ENCODE results near the gene TBC1D17.

Gene TBC1D17

DNA sequence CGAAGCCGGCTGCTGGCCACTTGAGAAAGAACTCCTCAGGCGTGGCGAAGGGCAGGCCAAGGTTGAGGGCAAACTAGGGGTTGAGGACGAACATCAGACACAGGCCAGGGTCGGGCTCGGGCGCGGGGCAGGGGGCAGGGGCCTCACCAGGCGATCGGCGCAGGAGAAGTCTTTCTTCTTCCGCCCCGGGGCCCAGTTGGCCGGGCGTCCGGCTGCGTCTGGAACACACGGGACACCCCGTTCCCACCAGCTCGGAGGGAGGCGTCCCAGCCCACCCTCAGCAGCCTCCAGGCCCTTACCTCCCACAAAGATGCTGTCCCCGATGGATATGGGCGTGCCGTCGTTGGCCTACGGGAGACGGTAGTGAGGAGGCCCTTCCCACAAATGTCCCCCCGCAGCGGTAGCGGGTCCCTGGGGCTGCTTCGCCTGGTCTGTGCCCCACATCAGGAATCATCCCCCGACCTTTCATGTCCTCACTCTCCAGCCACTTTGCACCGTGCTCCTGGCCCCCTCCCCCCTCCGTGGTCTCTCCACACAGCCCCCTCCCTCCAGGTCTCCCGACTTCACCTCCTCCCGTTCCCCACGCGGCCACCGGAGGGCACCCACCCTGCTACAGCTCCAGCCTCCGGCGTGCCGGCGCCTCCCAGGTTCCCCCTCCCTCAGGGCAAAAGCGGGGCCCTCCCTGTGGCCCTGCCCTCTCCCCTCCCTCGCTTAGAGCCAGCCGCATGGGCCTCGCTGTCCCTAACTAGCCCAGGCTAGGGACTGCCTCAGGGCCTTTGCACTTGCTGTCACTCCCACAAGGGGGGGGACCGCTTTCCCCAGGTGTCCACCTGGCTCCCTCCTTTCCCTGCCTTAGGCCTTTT, 14.9 kb upstream of the TBC1D17 start:
- no peak for DNase-seq

DNA sequence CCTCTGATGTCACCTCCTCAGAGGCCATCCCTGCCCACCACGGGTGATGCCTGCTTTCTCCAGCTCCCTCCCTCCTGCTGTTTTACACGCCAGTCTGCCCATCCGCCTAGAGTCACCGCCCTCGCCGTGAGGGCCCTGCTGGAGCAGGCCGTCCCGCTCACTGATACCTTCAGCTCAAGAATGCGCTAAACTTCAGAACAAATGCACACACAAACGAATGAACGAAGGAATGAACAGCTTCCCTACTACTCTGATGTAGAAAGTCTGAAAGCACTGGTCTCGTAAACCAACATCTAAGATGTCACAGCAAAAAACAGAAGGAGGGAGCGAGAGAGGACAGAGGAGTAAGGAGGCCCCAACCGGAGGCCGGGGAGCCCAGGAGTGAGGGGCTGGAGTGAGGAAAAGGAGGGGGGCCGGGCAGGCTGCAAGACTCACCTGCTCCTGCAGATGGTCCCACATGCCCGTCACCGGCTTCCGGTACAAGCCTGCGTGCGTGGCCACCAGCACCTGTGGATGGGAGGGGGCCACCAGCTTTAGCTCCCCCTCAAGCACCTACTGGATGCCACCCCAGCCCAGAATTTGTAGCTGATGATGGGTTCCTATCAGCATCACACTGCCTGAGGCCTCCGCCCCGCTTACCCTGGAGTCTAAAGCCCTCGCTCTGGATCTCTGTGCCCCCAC, 14.1 kb upstream of the TBC1D17 start:
- no peak for DNase-seq

DNA sequence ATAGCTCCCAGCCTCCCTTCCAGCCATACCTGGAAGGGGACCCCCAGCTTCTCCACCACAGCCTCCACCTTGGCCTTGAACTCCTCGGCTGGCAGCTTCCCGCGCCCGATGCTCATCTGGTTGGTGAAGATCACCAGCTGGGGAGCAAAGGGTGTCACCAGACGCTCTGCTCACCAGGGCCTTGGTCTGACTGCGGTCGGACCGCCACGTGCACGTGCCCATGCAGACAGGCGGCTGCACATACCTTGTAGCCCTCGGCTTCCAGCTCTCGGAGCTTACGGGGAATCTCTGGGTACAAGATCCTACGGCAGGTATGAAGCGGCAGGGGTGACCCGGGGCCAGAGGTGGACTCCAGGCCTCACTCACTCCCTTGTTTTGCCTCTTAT, 13.6 kb upstream of the TBC1D17 start:
- no peak for DNase-seq

DNA sequence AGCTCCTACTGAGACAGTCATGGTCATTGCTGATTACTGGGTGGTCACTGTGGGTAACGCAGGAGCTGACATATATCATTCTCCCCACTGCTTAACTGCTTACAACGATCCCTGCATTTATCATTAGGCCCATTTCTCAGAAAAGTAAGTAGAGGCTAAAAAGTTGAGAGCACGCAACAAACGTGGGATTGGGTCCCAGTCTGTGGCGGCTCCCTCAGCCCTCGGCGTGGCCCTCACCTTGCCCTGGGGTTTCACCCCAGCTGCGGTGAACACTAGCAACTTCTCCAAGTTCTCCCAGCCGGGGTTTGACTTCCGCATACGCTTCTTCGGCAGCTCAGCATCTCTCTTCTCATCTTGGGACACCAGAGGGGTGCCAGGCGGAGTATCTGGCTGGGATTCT, 12.6 kb upstream of the TBC1D17 start:
- DNase-seq = no peak

DNA sequence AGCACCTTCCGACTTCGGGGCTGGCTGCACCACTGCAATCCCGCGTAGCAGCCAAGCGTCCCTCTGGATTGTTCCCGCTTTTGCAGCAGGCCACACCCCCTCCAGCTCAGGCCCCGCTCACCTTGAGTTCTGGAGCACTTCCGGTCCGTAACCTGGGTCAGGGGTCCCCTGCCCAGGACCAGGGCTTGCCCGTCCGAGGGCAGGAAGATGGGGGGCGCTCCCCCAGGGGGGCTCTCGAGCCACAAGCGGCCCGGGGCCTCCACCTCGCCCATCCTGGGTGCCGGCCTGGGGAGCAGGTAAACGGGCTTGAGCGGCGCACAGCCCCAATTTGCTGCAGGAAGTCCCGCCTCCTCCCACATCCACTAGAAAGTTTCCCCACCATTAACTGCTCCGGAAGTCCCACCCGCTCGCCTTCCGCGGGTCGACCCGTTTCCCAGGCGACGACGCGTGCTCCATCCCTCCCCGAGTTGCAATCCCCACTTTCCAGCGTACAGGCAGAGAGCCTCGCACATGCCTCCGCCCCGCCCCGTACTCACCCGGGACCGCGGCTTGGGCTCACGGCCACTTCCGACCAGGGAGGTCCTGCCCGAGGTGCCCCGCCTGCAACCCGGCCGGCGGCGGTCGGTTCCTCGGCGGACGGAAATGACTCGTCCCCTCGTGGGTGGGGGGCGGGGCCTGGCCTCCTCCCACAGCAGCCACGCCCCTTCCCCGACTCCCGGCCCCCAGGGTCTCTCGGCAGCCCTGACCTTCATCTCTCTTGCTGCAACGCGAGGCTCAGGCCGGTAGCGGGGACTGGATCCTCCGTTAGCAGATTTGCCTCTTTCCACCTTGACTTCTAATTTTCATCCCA, 10.3 kb upstream of the TBC1D17 start, which contains the start of gene PNKP:
TSS of gene PNKP (minus strand) at position 644 of the 850 bp plus-strand sequence. CDS start at position 272, 372 bp downstream.
- DNase-seq = peak; percentile 96

DNA sequence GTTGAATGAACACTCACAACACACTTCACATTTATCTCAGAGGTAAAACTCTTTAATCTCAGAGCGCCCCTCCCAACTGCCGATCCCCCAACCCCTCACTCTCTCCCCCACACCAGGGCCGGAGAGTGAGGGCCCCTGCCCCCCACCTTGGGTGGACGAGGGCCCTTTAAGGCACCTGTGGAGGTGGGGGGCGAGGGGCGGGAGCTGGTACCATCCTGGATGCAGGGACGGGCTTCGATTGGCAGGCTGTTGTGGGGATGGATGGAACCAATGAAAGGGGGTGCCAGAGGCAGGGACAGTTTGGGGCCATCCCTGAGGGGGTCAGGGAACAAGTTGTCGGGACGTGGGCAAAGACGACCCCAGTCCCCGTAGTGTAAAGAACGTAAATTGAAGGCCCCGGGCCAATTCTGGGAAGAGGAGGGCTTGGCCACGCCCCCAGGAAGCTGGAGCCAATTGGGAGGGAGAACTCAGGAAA, 8.5 kb upstream of the TBC1D17 start:
- DNase-seq = no peak

DNA sequence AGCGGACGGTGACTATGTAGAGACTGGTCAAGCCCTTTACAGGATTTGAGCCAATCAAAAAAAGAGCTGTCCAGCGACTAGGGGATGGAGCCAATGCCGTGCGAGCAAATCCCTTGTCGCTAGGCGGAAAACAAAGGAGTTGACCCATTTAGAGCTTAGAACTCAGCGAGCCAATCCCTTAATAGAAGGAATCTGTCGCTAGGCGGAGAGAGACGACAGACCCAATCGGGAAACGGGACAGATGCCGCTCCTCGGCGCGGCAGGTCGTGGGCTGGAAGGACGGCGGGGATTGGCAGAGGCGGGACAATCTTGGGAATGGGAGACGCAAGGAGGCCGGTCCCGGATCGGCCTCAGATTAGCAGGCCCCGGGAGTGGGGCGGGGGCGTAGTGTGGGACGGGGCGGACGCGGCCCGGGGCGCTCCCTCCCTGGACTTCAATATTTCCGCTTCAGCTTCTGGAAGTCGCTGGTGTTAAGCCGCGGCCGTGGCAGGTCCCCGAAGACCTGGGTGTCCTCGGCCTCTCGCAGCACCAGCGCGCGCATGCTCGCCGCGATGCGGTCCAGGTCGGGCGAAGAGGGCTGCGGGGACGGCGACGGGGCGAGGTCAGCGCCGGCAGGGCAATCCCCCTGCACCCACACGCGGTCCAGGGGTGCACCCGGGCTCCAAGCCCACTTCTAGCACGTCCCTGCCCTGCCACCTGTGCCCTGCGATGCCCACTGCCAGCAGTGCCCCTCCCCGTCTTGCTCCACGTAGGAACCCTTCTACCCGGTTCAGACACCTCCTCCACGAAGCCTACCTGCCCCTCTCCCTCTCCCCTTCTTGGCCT, 7.8 kb upstream of the TBC1D17 start:
- peak; percentile 100 for DNase-seq

DNA sequence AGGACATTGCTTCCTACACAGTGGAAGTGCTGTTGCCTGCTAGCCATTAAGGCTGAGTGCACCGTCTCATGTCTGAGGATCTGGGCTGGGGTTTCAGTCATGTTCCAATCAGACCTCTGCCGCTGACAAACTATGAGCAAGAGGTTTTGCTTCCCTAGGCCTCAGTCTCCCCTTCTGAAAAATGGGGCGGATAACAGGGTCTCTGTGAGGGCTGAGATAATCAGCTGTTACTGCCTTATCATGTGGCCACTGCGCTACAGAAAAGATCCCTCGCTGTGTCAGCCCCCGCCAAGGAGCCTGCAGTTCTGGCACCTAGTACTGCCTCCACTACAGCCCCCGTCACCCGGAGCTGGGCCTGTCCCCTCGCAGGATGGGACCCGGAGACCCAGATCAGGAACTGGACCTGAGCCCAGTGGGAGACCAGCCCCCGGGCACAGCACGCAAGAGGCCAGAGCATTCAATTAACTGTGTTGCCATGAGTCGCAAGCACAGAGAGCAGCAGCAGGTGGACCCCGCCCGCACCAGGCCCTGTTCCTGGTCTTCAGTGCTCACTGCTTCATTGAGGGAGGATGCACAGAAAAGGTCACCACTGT, 7.1 kb upstream of the TBC1D17 start:
- no peak for DNase-seq

DNA sequence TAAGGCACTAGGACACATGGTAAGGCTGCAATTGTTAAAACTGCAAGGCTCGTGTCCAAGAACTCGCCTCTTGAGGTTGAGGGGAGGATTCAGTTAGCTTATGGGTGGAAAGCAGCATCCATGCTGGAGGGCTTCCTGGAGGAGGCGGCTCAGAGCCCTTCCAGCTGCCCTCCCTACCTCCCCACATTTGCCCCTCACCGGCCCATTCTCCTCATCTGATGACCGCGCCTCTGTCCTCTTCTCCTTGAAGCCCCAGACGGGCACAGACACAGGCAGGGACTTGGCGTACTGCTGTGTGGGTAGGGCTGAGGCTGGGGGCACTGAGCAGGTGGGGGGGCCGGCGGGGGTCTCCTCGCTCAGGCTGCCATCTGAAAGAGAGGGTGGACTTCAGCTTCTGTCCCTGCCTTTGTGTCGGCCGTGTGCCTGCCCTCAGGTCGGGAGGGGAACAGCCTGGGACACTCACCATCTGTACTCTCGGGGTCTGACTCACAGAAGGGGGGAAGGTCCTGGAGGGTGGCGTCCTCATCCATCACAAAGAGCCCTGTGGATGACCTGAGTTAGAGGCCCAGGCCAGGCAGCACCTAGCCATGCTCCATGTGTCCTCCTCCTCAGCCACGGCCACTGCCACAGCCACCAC, 6.0 kb upstream of the TBC1D17 start:
- DNase-seq = no peak

DNA sequence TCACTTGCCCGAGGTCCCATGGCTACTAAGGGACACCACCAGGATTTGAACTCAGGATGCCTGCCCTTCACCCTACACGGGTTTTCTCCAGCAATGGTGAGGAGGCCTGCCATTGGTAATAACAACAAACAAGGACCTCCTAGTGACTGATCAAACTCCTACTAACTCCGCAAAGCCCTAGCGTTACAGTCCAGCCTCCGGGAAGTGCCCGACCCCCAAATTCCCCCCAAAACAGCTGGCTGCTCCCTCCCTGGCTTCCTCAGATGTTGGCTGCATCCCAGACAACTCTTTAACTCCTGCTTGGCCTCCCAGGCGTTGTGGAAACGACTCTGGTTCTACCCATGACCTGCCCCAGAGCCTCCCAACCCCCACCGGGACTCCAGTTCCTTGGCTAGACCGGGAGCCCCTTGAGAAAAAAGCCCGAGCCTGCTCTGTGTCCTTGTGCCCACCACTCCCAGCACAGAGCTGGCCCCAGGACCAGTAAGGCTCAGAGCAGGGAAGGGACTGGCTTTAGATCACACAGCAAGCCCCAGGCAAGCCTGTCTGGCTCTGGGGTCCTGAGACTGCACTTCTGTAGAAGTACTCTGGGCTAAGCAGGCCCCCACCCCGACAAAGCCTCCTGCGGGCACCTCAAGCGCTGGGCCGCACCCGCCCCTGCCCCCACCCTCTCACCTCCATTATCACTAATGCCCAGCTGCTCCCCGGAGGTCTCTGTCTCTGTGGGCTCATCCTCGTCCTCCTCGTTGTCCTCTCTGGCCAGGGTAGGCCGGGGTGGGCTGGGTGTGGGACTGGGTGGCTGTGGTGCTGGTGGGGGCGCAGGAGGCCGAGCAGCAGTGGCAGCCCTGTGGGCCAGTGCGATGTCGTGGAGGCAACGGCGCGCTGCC, 5.0 kb upstream of the TBC1D17 start:
- no peak for DNase-seq

DNA sequence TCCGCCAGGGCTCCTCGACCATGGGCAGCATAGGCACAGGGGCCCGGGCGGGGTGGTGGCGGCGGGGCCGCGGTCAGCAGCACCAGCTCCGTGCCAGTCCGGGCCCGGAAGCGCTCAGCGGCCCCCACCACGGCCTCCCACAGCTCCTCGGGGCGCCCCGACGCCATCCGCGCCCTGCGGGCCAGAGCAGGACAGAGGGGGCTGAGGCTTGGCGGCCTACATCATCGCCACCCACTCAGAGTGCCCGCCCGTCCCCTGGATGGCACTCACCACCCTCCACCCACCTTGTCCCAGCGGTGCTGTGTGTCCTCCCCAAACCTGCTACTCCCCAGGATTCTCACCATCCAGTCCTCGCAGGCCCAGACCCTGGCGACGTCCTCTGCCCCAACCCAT, 4.4 kb upstream of the TBC1D17 start:
- DNase-seq = no peak

DNA sequence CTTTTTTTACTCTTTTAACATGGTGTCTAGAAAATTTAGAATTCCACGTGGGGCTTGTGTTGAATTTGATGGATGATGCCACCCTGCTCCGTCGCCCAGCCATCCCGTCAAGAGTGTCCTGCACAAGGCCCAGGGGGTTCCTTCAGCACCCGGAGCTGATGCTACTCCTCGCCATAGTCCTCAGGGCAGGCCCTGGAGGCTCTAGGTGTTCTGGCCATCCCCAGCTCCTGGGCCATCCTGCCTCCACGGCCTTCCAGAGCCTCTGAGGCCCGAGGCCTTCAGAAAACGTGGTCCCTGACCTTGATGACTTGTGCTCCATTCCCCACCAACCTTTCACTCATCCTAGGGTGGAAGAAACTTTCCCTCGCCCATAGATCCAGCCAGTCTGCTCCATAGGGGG, 3.7 kb upstream of the TBC1D17 start:
- DNase-seq = no peak

DNA sequence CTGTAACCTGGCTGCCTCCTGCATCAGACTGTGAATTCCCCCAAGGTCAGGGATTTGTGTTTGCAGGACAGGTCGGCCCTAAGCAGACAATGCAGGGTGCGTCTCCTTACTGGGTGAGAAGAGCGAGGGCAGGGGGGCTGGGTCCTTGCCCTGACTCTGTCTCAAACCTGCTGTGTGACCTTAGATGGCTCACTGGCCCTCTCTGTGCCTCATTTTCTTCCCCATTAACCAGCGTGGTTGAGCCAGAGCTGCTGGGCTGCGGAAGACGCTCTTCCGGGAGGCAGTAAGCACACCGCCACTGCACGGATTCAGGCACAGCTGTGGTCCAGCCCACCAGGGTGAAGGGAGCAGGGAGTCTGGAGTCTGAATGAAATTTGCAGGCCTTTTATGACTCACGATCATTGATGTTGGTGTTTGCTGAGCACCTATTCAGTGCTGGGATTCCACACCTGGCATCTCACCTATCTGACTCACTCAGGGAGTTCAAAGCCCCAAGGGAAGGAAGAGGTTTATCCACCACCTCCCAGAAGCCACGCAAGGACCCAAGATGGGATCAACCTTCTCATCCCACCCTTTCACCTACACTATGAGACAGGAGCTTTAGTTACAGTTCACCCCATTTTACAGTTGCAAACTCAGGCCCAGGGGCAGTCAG, 2.9 kb upstream of the TBC1D17 start:
- DNase-seq = no peak

DNA sequence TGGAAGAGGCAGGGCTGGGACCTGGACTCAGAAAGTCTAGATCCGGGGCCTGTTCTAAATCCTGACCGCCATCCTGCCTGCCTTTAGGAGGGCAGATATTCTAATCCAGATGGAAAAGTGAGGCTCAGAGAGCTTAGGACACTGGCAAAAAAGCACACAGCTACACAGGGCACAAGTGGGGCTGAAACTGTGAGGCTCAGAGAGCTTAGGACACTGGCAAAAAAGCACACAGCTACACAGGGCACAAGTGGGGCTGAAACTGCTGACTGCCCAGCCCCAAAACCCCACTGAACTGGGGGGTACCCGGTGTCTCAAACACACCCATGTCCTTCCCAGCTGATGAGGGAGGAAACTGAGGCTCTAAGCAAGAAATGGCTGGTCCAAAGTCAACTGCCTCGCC, 2.3 kb upstream of the TBC1D17 start:
- DNase-seq = no peak

DNA sequence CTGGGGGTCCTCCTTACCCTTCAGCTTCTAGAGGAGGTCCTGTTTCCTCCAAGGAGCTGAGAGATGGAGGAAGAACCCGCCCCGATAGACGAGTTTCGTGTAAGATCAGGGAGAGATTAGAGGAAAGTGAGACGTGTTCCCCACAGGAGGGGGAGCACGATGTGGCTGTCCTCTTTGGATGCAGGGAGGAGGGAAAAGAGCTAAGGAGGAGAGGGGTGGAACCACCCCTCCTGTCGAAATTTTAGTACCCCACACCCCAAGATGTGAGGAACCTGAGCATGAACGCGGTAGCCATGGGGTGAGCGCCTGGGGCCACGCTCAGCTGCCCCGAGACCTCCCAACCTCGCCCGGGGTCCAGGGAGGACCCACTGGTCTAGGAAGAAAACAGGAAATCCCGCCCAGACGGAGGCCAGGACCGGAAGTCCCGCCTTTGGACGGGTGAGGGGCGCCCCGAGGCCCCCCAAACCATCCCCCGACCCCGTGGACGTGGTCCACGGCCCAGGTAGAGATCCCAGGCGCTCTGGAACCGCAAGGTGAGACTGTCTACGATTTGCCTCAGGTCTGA, 1.6 kb upstream of the TBC1D17 start:
- peak; percentile 88 for DNase-seq

DNA sequence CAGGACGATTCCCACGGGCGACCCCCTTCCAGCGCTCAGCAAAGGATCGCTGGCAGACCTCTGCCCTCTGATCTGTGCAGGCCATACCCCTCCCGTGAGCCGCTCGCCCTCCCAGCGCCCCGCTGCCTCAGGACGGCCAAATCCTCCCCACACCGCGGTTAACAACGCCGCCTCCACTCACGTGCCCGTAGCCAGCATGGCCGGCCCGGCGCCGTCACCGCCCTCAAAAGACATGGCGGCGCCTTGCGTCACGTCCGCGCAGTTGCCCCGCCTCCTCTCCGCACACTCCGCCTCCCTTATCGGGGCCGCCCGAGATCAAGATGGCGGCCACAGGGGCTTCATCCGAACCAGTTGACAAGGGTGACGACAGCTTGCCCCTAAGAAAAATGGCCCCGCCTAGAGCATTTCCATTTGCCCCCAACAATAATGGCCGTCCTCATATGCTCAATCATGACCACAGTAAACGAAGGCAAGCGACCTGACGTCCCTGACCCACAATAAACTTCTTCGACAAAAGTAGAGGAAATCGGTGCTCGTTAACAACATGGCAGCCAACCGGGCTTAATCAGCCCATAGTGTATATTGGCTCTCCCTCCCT, 981 bp upstream of the TBC1D17 start:
- DNase-seq = peak; percentile 100

DNA sequence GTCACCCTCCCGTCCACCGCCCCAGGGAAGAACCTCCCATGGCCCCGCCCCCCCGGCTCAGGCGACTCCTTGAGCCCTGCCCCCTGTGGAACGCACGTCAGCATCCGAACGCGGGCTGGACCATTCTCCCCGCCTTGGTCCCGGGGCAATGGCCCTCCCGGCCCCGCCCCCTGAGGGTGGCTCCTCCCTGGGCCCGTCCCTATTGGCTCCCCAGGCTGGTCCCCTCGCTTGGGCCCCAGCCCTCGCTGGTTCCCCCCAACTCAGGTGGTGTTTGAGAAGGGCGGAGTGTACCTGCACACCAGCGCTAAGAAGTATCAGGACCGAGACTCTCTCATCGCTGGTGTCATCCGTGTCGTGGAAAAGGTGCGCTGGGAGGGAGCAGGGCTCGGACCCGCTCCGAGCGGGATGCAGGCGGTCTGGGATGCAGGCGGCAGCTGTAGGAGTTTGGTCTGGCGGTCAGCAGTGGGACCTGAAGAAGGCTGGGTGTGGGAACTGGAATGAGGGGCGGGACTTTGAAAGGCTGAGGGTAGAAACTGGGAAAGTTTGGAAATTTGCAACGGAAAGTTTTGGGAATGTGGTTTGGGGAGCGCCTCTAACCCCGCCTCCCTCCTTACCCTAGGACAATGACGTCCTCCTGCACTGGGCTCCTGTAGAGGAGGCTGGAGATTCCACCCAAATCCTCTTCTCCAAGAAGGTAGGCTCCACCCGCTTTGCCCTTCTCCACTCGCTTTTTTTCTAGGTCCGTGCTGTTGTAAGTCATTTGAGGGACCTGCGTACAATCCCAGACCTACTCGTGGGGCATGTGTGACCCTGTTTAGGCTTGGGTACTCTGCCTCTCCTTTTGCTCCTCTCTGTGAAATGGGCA, 609 bp downstream of the TBC1D17 start:
- DNase-seq = peak; percentile 99

DNA sequence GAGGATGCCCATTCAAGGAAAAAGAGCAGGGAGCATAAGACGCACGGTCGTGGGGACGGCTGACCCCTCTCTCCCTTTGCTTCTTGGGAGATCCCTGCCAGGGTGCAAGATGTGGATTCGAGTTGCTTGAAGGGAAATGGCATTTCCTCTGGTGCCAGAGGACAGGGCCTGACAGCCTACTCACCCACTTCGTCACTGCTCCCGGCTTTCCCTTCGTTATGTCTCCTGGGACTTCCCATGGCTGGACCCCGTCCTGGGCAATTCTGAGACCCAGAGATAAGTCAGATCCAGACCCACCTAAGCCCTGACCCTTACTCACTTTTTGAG, 1.2 kb downstream of the TBC1D17 start:
- DNase-seq = no peak

All from eye (tissue), 1 donor.